K562 (cell line): ENCODE results near the gene COQ8B.

ENCODE experiments used
- ARID2 ChIP-seq: fragments of 450-650 bp; IDR thresholded peaks from 2 replicates; pipeline ENCODE4 v1.6.1; 2017; ENCODE audit warnings: antibody characterized with exemption, mild to moderate bottlenecking
- BRCA1 ChIP-seq, 2 experiments: fragments of 450-650 bp in 1 of 2; sonication (generic) in 1 of 2; formaldehyde crosslinking in 1 of 2; IDR thresholded peaks; 2 replicates each; pipeline versions ENCODE4 v1.5.0 to v1.6.1; 2017 to 2020; ENCODE audit warnings: mild to moderate bottlenecking in 1 of 2, missing genetic modification reagents in 1 of 2
- FIP1L1 ChIP-seq: fragments of 200-400 bp; formaldehyde crosslinking; IDR thresholded peaks from 2 replicates; pipeline ENCODE4 v1.6.1; 2018; ENCODE audit warnings: mild to moderate bottlenecking, low read depth, low read length; ENCODE audit not compliant: poor library complexity, severe bottlenecking
- FOSL1 ChIP-seq: fragments of 200-800 bp; sonication (Bioruptor generic); conservative IDR thresholded peaks from 2 replicates; pipeline ENCODE4 v1.6.1; 2016; ENCODE audit warnings: missing genetic modification characterization, missing compliant biosample characterization
- JUN ChIP-seq, 2 experiments: sonication (generic) in 1 of 2; formaldehyde crosslinking in 1 of 2; IDR thresholded peaks; 2 replicates each; pipeline versions ENCODE4 v1.6.1 to v1.8.0; 2012 to 2022; ENCODE audit warnings: borderline replicate concordance in 2 of 2, mild to moderate bottlenecking in 2 of 2, improper control_type of control experiment in 1 of 2, low read depth in 1 of 2, low read length in 1 of 2, missing genetic modification reagents in 1 of 2
- MEIS2 ChIP-seq: fragments of 450-650 bp; IDR thresholded peaks from 2 replicates; pipeline ENCODE4 v1.6.1; 2014; ENCODE audit warnings: mild to moderate bottlenecking; ENCODE audit not compliant: partially characterized antibody
- SMAD1 ChIP-seq: fragments of 150-350 bp; IDR thresholded peaks from 2 replicates; pipeline ENCODE4 v1.6.1; 2014; ENCODE audit warnings: low read length, low read depth; ENCODE audit not compliant: partially characterized antibody
- YY1 ChIP-seq, 3 experiments: IDR thresholded peaks; 2 replicates each; pipeline ENCODE4 v1.6.1; 2011; ENCODE audit warnings: low read length in 2 of 3, mild to moderate bottlenecking in 2 of 3, moderate library complexity in 2 of 3, borderline replicate concordance in 1 of 3, control low read depth in 1 of 3, low read depth in 1 of 3; ENCODE audit not compliant: insufficient read depth in 3 of 3, insufficient replicate concordance in 2 of 3, control insufficient read depth in 1 of 3, insufficient read length in 1 of 3; ENCODE audit errors: extremely low read depth in 1 of 3
- TF ChIP-seq, protein P1 (sequence below), 3 experiments: IDR thresholded peaks in 2 of 3; conservative IDR thresholded peaks in 1 of 3; 2 replicates each; pipeline ENCODE4 v1.5.1; 2011 to 2012; ENCODE audit warnings: low read length in 3 of 3, mild to moderate bottlenecking in 3 of 3, control low read depth in 2 of 3, improper control_type of control experiment in 1 of 3, inconsistent platforms in 1 of 3, low read depth in 1 of 3, mixed read lengths in 1 of 3, moderate library complexity in 1 of 3; ENCODE audit not compliant: insufficient read depth in 2 of 3
- TF ChIP-seq, protein P2 (sequence below): fragments of 250-450 bp; sonication (Bioruptor Pico); IDR thresholded peaks from 2 replicates; pipeline ENCODE4 v1.5.0; 2021

DNA sequence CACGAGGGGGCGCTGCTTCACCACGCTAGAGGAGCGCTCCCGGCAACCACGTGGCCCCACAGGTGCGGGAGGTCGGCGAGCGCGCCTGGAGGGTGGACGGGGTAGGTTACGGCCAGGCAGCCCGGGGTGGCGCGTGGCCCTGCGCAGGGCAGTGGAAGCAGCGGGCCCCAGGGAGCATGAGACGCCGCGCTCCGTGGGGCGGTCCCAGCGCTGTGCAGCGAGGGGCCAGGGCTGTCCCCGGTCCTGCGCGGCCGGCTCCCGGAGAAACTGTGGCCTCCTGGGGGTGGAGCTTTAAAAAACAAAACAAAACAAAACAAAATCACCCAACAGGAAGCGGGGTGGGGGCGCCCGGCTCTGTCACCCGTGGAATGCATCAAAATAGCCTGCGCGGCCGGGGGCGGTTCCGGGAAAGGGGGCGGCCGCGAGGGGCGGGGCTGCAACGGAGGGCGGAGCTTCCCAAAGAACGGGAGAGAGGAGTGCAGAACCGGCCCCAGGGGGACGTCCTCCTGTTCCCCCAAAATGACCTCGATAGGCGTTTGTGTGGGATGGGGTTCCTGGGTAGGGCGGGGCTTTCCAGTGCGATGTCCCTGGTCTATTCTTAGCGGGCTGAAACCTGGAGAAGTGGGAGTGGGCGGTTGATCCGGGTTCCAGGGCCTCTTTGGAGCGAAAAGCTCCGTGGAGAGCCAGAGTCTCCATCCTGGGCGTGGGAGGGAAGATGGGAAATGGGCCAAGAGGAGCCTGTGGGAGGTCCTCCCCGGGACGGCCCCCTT is 53.6 kb downstream of the COQ8B start:
- TF ChIP-seq ARID2 (no peak), BRCA1 (IDR thresholded peaks at IDR 0.05) (no peak), BRCA1 (CRISPR knock-in tag; IDR thresholded peaks at IDR 0.05) (no peak), JUN (IDR thresholded peaks at IDR 0.05; ENCODE audit: borderline replicate concordance, low read depth, low read length) (peak; percentile 75; the same call in 1 of the 2 replicates), JUN (CRISPR knock-in tag; IDR thresholded peaks at IDR 0.05; ENCODE audit: borderline replicate concordance) (no peak; the same call in 1 of the 2 replicates), SMAD1 (peak; percentile 18), FOSL1 (tag) (no peak; the same call in 1 of the 2 replicates), MEIS2 (no peak), YY1 (IDR thresholded peaks at IDR 0.05; ENCODE audit: borderline replicate concordance in 1 of 3, control insufficient read depth in 1 of 3, extremely low read depth in 1 of 3, insufficient read depth in 3 of 3, insufficient read length in 1 of 3, insufficient replicate concordance in 2 of 3, low read depth in 1 of 3, low read length in 2 of 3) (peak in 1 of 3 experiments; percentile 50), FIP1L1 (peak; percentile 95)
- TF ChIP-seq, protein P1, sequence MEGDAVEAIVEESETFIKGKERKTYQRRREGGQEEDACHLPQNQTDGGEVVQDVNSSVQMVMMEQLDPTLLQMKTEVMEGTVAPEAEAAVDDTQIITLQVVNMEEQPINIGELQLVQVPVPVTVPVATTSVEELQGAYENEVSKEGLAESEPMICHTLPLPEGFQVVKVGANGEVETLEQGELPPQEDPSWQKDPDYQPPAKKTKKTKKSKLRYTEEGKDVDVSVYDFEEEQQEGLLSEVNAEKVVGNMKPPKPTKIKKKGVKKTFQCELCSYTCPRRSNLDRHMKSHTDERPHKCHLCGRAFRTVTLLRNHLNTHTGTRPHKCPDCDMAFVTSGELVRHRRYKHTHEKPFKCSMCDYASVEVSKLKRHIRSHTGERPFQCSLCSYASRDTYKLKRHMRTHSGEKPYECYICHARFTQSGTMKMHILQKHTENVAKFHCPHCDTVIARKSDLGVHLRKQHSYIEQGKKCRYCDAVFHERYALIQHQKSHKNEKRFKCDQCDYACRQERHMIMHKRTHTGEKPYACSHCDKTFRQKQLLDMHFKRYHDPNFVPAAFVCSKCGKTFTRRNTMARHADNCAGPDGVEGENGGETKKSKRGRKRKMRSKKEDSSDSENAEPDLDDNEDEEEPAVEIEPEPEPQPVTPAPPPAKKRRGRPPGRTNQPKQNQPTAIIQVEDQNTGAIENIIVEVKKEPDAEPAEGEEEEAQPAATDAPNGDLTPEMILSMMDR (IDR thresholded peaks at IDR 0.05 in 2 of 3, conservative IDR thresholded peaks at IDR 0.05 in 1 of 3; ENCODE audit: insufficient read depth in 2 of 3, low read depth in 1 of 3, low read length in 3 of 3): peak in 2 of 3 experiments; percentile 94 to 96; a peak in 2 of 6 replicates
- TF ChIP-seq, protein P2, sequence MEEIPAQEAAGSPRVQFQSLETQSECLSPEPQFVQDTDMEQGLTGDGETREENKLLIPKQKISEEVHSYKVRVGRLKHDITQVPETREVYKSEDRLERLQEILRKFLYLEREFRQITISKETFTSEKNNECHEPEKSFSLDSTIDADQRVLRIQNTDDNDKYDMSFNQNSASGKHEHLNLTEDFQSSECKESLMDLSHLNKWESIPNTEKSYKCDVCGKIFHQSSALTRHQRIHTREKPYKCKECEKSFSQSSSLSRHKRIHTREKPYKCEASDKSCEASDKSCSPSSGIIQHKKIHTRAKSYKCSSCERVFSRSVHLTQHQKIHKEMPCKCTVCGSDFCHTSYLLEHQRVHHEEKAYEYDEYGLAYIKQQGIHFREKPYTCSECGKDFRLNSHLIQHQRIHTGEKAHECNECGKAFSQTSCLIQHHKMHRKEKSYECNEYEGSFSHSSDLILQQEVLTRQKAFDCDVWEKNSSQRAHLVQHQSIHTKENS (CRISPR knock-in tag): no peak
